T-helper 2 cell treated with Interferon-gamma antibody and Interleukin-4, amounts not matched to agents 5 μg/mL and 100 μg/mL, for 36 hours (primary cell): ENCODE results near the gene CEBPG.

Source experiments
- DNase-seq: peaks from one replicate; pipeline ENCODE4 v3.0.0; 2021; ENCODE audit warnings: low spot score
- H3K27ac Mint-ChIP-seq: one replicate; pipeline ENCODE4 v1.8.0; 2021; ENCODE audit warnings: mild to moderate bottlenecking, mixed read lengths
- H3K27me3 Mint-ChIP-seq: one replicate; pipeline ENCODE4 v1.8.0; 2021; ENCODE audit warnings: low read depth, mixed read lengths
- H3K36me3 Mint-ChIP-seq: one replicate; pipeline ENCODE4 v1.8.0; 2021; ENCODE audit warnings: low read depth, mixed read lengths
- H3K4me1 Mint-ChIP-seq: one replicate; pipeline ENCODE4 v1.8.0; 2021; ENCODE audit warnings: low read depth, mixed read lengths
- H3K4me3 Mint-ChIP-seq: one replicate; pipeline ENCODE4 v1.8.0; 2022; ENCODE audit warnings: mild to moderate bottlenecking, moderate library complexity, mixed read lengths
- H3K9me3 Mint-ChIP-seq: one replicate; pipeline ENCODE4 v1.8.0; 2021; ENCODE audit warnings: mixed read lengths

CEBPG gene

DNA sequence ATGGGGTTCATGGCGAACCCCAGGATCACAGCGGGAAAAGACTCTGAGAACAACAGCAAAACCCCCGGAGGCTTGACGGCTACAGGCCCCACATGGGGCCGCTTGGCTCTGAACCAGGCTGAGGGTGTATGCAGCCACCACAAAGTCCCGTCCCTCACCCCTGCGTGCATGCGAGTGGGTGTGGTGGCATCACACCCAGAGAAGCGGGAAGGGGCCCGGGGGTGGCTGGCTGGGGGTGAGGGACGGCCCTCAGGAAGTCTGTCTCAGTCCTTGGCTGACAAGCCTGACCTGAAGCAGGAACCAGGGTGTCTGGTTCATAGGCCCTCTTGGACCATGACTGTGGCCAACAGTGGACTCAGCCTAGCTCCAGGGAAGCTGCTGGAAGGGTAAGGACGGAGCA lies 34.2 kb downstream of the CEBPG start:
- Mint-ChIP-seq H3K9me3 (no peaks in the 10 kb centered on the region), H3K27ac (no peak overlapping the region), H3K36me3 (no peaks in the 10 kb centered on the region), H3K4me1 (no peaks in the 10 kb centered on the region), H3K4me3 (no peak overlapping the region), H3K27me3 (no peaks in the 10 kb centered on the region)
- no peak for DNase-seq

DNA sequence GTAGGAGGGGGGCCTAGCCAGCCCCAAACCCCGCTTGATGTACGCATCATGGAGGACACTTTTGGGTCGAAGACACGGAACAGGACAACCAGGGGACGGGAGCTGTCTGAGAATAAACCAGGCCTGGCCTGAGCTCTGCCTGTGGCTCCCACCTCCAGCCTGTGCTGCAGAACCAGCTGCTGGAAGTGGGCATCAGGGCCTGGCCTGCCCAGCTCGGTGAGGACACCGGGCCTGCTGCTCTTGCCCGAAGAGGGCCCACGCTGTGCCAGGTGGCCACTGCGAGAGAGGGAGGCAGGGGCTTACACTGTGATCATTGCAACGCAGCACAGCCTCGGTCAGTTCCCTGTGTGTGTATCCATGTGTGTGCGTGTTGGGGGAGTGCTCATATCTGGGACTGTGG lies 34.6 kb downstream of the CEBPG start:
- Mint-ChIP-seq H3K36me3 (no peaks in the 10 kb centered on the region), H3K27me3 (no peaks in the 10 kb centered on the region), H3K9me3 (no peaks in the 10 kb centered on the region), H3K4me3 (no peak overlapping the region), H3K27ac (no peak overlapping the region), H3K4me1 (no peaks in the 10 kb centered on the region)
- no peak for DNase-seq

DNA sequence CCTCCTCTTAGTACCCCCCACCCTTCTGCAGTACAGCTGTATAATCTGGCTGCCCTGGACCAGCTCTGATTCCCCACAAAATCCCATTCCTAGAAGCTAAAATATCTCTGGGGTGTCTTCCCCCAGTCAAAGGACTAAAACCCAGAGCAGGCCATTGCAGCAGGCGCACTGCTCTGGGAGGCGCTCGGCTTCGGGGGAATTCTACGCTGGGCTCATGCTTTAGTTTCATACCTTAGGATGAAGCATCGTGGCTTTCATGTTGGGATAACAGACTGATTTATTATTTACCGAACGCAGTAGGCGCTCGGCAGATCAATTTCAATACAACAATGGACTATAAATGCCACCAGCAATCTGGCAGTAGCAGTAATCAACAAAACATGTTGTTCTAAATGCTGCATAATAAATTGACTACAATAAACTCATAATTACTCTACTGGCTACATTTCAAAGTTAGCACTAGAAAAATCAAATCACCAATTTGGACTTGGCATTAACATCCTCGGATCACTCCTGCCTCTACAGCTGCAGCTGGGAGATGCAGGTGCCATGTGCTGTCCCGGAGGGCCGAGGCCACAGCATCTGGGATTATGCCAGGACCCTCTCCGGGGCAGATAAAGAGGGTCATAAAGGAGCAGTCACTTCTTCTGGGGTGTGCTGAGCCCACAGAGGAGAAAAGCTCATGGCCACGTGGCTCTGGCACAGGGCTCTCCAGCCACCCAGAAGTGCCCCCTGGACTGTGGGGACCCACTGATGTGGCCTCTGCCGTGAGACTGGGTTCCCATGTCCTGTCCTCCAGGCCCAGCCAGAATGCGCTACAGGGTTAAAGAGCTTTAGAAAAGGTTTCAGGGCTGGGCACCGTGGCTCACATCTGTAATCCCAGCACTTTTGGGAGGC lies 35.3 kb downstream of the CEBPG start:
- H3K36me3 Mint-ChIP-seq: no peaks in the 10 kb centered on the region

DNA sequence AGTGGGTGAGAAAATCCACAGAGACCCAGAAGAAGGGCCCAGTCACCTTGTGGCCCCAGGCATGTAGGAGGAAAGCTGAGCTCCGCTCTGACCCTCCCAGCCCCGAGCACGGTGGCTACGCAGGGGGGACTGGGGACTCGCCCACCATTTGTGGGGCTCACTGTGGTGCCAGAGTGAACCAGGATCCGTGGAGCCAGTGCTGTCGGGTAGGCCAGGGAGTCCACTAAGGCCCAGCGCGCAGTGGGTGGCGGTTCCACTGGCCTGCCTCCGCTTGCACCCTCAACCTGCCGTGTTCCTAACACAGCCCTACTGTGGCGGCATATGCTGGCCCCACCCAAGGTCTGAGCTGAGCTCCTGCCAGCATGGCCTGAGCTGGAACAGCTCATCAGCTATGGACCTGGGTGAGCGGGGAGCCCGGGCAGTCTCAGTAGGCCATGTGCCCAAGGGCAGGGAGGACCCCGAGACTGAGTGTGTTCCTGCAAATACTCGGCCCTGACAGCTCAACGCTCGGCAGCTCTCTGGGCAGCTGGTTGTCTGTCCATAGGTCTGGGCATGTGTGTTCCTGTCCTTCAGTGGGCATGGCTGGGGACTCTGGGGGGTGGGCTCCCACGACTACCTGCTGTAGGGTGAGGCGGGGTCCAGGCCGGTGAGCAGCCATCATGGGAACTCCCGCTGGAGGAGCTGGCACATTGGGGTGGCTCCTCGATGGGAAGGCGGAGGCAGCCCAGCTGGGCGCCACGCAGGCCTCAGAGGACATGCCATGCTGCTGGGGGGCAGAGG lies 36.6 kb downstream of the CEBPG start:
- Mint-ChIP-seq H3K4me1 (no peaks in the 10 kb centered on the region), H3K27ac (no peak overlapping the region), H3K36me3 (no peaks in the 10 kb centered on the region), H3K9me3 (no peaks in the 10 kb centered on the region), H3K4me3 (no peak overlapping the region), H3K27me3 (no peaks in the 10 kb centered on the region)
- DNase-seq: no peak

More for the DNA sequence above, 35.3 kb downstream of the CEBPG start:
- Mint-ChIP-seq H3K9me3 (no peaks in the 10 kb centered on the region), H3K4me1 (no peaks in the 10 kb centered on the region), H3K4me3 (no peak overlapping the region), H3K27me3 (no peaks in the 10 kb centered on the region), H3K27ac (no peak overlapping the region)
- no peak for DNase-seq

DNA sequence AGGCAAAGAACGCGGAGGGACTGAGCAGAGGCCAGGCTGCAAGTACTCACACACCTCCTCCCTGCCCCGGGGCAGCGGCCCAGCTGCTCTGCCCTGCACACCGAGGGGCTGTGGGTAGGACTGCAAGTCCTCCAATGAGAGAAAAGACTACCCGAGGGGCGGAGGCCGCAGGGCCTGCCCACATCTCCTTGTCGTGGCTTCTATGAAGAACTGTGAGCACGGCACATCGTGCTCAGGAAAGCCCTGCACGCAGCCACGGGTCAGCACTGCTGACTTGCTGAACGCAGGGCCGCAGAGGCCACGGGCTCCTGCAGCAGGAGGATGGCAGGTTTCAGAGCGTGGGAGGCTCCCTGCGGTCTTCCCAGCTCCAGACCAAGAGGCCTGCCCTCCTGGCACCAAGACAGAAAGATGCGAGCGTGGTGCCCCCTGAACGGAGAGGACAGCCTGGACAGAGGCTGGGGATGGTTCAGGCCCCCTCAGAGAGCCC lies 37.4 kb downstream of the CEBPG start:
- Mint-ChIP-seq H3K36me3 (no peaks in the 10 kb centered on the region), H3K4me3 (no peak overlapping the region), H3K9me3 (no peaks in the 10 kb centered on the region), H3K27ac (no peak overlapping the region), H3K4me1 (no peaks in the 10 kb centered on the region), H3K27me3 (no peaks in the 10 kb centered on the region)
- no peak for DNase-seq

DNA sequence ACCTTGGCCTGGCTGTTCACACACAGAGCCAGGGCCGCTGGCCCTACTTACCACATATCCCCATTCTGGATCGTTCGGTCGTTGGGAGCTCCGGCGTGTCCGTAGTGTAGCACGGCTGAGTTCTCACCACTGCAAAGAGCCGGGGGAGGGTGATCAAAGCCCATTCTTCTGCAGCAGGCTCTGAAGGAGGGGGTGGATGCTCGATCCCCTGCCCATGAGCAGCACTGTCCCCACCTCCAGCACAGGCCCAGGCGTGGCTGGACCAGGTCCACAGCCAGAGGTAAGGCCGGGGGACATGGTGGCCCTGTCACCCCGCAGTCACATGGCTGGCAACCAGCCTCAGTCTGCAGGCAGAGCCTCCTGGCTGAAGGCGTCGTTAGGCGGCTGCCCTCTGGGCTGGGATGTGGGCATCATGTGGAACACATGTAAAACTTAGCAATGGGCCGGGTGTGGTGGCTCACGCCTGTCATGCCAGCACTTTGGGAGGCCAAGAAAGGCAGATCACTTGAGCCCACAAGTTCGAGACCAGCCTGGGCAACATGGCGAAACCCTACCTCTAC lies 38.2 kb downstream of the CEBPG start:
- DNase-seq: no peak
- no peaks in the 10 kb centered on the region for H3K27me3 Mint-ChIP-seq
- H3K27ac Mint-ChIP-seq: no peak overlapping the region
- peaks cover 1% of the 10 kb centered on the region for H3K4me1 Mint-ChIP-seq
- no peaks in the 10 kb centered on the region for H3K9me3 Mint-ChIP-seq
- no peak overlapping the region for H3K4me3 Mint-ChIP-seq
- no peaks in the 10 kb centered on the region for H3K36me3 Mint-ChIP-seq

DNA sequence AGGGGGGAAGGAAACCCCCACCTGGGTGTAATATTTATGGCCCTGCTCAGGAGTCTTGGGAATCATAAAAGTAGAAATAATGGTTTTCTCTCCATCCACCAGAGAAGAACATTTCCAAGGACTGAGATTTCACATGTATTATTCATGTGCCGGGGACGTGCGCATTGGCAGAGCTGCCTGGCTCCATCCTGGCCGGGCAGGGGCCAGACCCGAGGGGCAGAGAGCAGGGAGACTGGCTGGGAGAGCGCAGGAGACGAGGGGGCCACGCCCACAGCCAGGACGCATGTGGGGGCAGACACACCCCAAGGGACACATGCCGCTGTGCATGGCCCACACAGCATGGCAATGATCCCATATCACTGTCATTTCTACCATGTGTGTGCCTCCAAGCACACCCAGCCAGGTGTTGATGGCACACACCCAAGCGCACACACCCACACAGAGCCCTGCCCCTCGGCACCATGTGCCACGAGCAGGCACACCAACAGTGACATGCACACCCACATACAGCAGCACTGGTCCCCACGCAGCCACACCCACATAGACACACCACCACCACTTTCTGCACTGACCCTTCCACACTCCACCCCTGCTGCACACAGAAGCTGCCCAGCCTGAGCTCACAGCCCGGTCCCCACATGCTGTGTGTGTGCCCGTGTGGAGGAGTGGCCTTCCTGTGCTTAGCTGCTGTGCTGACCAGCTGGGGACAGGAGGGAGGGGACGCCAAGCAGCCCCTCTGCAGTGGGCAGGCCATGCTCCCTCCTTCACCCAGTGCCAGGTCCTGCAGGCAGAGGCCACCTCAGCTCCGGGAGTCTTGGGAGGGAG lies 39.3 kb downstream of the CEBPG start:
- Mint-ChIP-seq H3K4me1 (peaks cover 1% of the 10 kb centered on the region), H3K36me3 (no peaks in the 10 kb centered on the region), H3K27me3 (no peaks in the 10 kb centered on the region), H3K9me3 (no peaks in the 10 kb centered on the region), H3K4me3 (no peak overlapping the region), H3K27ac (no peak overlapping the region)
- no peak for DNase-seq

DNA sequence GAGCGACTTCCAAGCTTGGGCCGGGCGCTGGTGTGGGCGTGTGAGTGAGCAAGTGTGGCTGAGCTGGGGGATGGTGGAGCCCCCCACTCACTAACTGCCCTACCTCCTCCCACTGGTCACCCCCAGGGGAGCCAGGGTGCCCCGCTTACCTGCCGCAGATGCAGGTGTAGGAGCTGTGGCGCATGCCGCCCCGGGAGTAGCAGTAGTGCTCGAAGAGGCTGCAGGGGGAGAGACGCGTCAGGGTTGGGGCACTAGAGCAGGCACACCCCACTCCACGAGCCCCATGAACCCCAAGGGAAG lies 39.9 kb downstream of the CEBPG start:
- Mint-ChIP-seq H3K9me3 (no peaks in the 10 kb centered on the region), H3K36me3 (no peaks in the 10 kb centered on the region), H3K27me3 (no peaks in the 10 kb centered on the region), H3K4me3 (no peak overlapping the region), H3K4me1 (peaks cover 1% of the 10 kb centered on the region), H3K27ac (no peak overlapping the region)
- no peak for DNase-seq

DNA sequence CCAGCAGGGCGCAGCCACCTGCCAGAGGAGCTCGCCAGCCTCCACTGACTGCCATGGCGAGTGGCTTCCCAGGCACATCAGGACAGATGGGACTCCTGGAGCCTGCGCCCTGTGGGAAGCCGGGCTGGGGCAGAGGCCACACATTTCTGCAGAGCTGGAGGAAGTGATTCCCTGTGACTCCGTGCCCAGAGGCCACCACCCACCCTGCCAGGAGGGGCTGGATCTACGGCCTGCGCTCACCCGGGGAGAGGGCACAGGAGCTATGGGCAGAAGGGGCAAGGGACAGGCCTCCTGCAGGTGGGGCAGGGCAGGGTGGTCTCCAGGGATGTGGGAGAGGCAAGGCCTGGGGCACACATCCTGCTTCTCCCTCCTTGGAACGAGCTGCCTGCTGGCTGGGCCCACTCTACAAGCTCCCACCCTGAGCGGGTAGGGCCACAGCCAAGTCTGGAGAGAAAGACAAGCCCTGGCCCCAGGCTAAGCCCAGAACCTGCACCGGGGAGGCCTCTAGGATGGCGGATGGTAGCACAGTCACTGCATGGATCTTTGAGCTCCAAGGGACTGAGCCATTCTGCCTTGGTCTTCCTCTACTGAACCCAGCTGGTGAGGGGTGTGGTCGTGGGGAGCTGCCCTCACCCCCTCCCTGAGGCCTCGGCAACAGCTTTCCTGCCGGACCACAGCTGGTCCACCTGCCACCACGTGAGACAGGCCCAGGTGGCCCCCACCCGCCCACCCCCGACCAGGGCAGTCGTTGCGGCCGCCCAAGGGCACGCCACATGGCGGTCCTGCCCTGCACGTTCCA lies 40.6 kb downstream of the CEBPG start:
- no peak overlapping the region for H3K27ac Mint-ChIP-seq
- H3K9me3 Mint-ChIP-seq: no peaks in the 10 kb centered on the region
- H3K4me3 Mint-ChIP-seq: no peak overlapping the region

DNA sequence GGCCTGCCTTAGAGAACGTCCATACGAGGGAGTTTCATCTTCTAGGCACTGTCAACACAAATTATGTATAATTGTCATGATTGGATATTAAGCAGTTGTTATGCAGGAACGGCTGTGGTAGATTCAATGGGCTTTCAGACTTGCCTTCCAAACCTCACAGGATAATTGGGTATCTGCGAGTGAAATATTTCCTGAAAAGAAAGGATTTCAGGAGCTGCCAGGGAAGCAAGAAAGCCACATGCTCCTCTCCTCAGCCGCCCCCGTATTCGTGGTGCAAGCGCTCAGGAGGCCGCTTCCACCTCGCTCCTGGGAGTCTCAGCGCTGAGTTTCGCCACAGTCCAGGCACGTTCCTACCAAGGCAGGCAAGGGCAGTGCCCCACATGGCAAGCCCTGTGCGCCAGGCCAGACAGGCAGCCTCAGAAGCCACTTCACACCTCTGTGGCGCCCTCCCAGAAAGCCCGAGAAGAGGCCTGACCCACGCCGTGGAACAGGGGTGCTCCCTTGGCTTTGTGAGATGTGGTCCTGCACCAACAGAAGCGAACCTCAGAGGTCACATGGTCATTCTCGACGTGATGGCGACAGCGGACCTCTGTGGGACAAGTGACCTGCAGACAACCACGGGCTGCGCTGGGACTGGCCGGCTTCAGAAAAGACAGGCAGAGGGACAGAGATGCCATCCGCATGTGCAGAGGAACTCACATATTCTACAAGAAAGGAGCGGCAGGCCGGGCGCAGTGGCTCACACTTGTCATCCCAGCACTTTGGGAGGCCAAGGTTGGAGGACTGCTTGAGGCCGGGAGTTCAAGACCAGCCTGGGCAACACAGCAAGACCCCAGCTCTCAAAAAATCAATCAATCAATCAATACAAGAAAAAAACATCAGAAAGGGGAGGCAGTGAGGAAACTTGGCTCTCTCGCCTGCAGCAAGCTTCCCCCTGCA lies 41.4 kb downstream of the CEBPG start:
- Mint-ChIP-seq H3K4me1 (peaks cover 1% of the 10 kb centered on the region), H3K36me3 (no peaks in the 10 kb centered on the region), H3K27ac (no peak overlapping the region), H3K4me3 (no peak overlapping the region), H3K27me3 (no peaks in the 10 kb centered on the region), H3K9me3 (no peaks in the 10 kb centered on the region)
- no peak for DNase-seq

More for the DNA sequence above, 40.6 kb downstream of the CEBPG start:
- no peak for DNase-seq
- H3K27me3 Mint-ChIP-seq: no peaks in the 10 kb centered on the region
- H3K4me1 Mint-ChIP-seq: peaks cover 1% of the 10 kb centered on the region
- no peaks in the 10 kb centered on the region for H3K36me3 Mint-ChIP-seq

DNA sequence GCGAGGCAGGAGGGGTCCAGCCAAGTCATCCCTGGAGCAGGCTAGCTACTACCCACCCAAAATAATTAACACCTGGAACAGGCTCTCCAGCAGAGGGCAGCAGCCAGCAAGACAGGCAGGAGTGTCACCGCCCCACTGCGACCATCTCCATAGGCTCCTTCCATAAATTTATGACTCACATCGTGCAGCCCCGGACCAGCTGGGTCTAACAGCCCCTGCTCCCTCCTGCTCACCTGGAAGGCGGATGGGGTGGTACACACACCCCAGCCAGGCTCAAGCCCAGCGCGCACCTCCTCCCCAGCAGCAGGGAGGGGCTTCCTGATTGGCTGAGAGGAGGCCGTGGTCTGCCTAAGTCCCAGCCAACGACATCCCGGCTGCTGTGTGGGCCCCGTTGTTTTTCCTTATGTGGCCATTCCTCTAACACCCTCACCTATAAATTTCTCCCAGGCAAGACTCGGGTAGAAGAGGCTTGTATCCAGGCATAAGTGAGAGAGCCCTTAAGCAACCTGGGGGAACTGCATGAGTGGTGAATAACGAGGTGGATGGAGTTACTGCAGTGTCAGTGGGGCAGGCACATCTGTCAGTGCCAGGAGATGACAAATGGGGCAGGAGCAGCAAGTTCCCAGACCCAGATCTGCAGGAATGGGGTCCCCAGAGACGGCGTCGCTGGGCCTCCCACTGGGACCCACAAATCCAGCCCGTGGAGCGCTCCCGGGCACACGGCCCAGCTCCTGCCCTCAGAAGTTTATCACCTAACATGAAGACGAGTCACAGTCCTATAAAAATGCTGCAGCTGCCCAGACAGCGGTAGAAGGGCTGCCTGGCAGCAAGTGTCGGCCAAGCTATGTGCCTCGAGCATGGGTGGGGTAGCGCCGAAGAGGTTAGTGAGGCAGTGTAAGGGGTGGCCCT lies 43.1 kb downstream of the CEBPG start:
- no peaks in the 10 kb centered on the region for H3K36me3 Mint-ChIP-seq
- H3K27ac Mint-ChIP-seq: no peak overlapping the region
- H3K9me3 Mint-ChIP-seq: no peaks in the 10 kb centered on the region
- DNase-seq: peak; percentile 48
- H3K4me1 Mint-ChIP-seq: peaks cover 1% of the 10 kb centered on the region
- no peaks in the 10 kb centered on the region for H3K27me3 Mint-ChIP-seq
- H3K4me3 Mint-ChIP-seq: peak overlapping the region; percentile 54
